Neural cell (in vitro differentiated cells): ENCODE results near the gene CXorf58.

Source experiments
- EP300 ChIP-seq: fragments of 450-650 bp; conservative IDR thresholded peaks from 2 replicates; pipeline ENCODE4 v1.6.1; 2014; ENCODE audit warnings: antibody characterized with exemption, mild to moderate bottlenecking, moderate library complexity; ENCODE audit not compliant: poor library complexity, severe bottlenecking
- EZH2 ChIP-seq: fragments of 200-600, 300-800 bp; shearing (Covaris generic), sonication (generic); IDR thresholded peaks from 2 replicates; pipeline ENCODE4 v1.6.1; 2014; ENCODE audit warnings: antibody characterized with exemption, low read length, borderline replicate concordance, mild to moderate bottlenecking; ENCODE audit not compliant: insufficient read depth, poor library complexity, severe bottlenecking
- MXI1 ChIP-seq: fragments of 450-650 bp; conservative IDR thresholded peaks from 2 replicates; pipeline ENCODE4 v1.6.1; 2014; ENCODE audit warnings: antibody characterized with exemption, mild to moderate bottlenecking; ENCODE audit not compliant: poor library complexity, severe bottlenecking
- POLR2AphosphoS5 ChIP-seq: IDR thresholded peaks from 2 replicates; pipeline ENCODE4 v1.6.1; 2012
- RAD21 ChIP-seq: fragments of 450-650 bp; conservative IDR thresholded peaks from 2 replicates; pipeline ENCODE4 v1.6.1; 2014; ENCODE audit warnings: antibody characterized with exemption, mild to moderate bottlenecking, moderate library complexity
- REST ChIP-seq: IDR thresholded peaks from 2 replicates; pipeline ENCODE4 v1.6.1; 2012; ENCODE audit warnings: borderline replicate concordance
- SMC3 ChIP-seq: fragments of 450-650 bp; conservative IDR thresholded peaks from 2 replicates; pipeline ENCODE4 v1.6.1; 2014; ENCODE audit warnings: antibody characterized with exemption, mild to moderate bottlenecking, moderate library complexity; ENCODE audit not compliant: poor library complexity
- TAF1 ChIP-seq: IDR thresholded peaks from 2 replicates; pipeline ENCODE4 v1.6.1; 2012; ENCODE audit warnings: low read depth
- TF ChIP-seq, protein P1 (sequence below): fragments of 450-650 bp; IDR thresholded peaks from 2 replicates; pipeline ENCODE4 v1.5.1; 2014; ENCODE audit warnings: antibody characterized with exemption, mild to moderate bottlenecking, moderate library complexity; ENCODE audit not compliant: poor library complexity, severe bottlenecking

DNA sequence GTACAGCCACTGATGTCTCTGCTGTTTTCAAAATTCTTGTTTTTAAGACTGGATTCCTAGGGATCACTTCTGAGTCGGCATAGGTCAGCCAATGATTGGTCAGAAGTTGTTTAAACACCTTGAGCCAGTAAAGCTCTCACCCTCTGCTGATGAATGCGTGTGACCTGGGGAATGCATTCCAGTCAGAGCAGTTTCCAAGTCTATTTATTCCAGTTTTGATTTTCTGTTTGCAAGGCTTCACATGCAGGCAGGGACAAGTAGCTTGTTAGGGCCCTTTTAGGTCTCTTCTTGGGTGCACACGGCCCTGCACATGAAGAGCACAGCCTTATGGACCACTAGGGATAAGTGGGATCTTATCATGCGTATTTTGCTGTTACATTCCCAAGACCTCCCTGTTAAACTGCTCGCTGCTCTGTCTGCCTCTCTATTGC, 72.2 kb downstream of the CXorf58 start:
- TF ChIP-seq SMC3, result no peak
- TF ChIP-seq, protein P1, sequence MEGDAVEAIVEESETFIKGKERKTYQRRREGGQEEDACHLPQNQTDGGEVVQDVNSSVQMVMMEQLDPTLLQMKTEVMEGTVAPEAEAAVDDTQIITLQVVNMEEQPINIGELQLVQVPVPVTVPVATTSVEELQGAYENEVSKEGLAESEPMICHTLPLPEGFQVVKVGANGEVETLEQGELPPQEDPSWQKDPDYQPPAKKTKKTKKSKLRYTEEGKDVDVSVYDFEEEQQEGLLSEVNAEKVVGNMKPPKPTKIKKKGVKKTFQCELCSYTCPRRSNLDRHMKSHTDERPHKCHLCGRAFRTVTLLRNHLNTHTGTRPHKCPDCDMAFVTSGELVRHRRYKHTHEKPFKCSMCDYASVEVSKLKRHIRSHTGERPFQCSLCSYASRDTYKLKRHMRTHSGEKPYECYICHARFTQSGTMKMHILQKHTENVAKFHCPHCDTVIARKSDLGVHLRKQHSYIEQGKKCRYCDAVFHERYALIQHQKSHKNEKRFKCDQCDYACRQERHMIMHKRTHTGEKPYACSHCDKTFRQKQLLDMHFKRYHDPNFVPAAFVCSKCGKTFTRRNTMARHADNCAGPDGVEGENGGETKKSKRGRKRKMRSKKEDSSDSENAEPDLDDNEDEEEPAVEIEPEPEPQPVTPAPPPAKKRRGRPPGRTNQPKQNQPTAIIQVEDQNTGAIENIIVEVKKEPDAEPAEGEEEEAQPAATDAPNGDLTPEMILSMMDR, result no peak
- no peak for TF ChIP-seq POLR2AphosphoS5
- no peak for TF ChIP-seq EP300
- TF ChIP-seq TAF1, result no peak
- no peak for TF ChIP-seq EZH2
- no peak for TF ChIP-seq MXI1
- TF ChIP-seq REST, result no peak
- TF ChIP-seq RAD21, result no peak
